ENCODE measurements around the gene PEF1. TPM values are rescaled to one million over a fixed set of nuclear protein-coding genes. Genes with fewer than 3 reads are reported as not detected.

The PEF1 gene
- total and polyA plus RNA-seq, 2 donors (not counting 3 experiments of a cell fraction or from before 2014, with no cell fraction given): 73.3 to 161 TPM

DNA sequence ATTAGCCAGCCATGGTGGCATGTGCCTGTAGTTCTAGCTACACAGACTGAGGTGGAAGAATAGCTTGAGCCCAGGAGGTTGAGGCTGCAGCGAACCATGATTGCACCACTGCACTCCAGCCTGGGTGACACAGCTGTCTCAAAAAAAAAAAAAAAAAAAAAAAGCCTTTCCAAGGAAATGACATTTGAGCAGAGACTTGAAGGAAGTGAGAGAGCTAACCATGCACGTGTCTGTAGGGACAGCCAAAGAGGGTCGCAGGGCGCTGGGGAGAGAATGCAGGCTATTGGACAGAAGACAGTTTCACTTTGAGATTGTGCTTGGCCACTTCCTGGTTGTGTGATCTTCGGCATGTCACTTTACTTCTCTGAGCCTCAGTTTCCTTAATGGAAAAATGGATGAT is 20.4 kb downstream of the PEF1 start:
- Histone ChIP-seq H3K27ac (ENCODE audit: insufficient read depth, low read depth, low read length) (no peak overlapping the region), H3K4me3 (replicated peaks in 1 of 3; ENCODE audit: insufficient read depth in 1 of 3, low read depth in 1 of 3, low read length in 3 of 3) (no peak overlapping the region), H3K27me3 (ENCODE audit: control insufficient read depth in 2 of 2, insufficient read depth in 2 of 2, low read length in 2 of 2) (no peaks in the 10 kb centered on the region), H3K9me1 (replicated peaks; ENCODE audit: control insufficient read depth, extremely low read depth, insufficient read depth, low read length) (no peaks in the 10 kb centered on the region), H3K4me2 (ENCODE audit: insufficient read depth, low read length) (no peak overlapping the region), H3K9me3 (replicated peaks; ENCODE audit: control insufficient read depth, insufficient read depth, low read length) (no peaks in the 10 kb centered on the region), H2AFZ (ENCODE audit: low read depth, low read length) (no peak overlapping the region), H4K20me1 (replicated peaks; ENCODE audit: control insufficient read depth, extremely low read depth, insufficient read depth, low read length) (no peaks in the 10 kb centered on the region), H3K9ac (replicated peaks; ENCODE audit: extremely low read depth, insufficient read depth, low read length) (no peak overlapping the region), H3K79me2 (ENCODE audit: control insufficient read depth, insufficient read depth, low read length) (no peaks in the 10 kb centered on the region), H3K36me3 (ENCODE audit: control insufficient read depth in 2 of 2, extremely low read depth in 1 of 2, insufficient read depth in 2 of 2, low read length in 2 of 2) (peaks cover 0 to 16% of the 10 kb centered on the region in 2 experiments), H3K4me1 (ENCODE audit: control insufficient read depth, extremely low read depth, insufficient read depth, low read length) (no peaks in the 10 kb centered on the region)
- dilution Hi-C loops (cut with MboI; ENCODE audit: extremely low pct_ligation_motif_present, low sequenced_read_pairs): no loop called here
- no peak for FAIRE-seq
- intact Hi-C loops (cut with micrococcal nuclease): no loop called here
- ChIA-PET CTCF (interaction anchor here (0.6 to 1.1 kb wide), 2 partner anchors 14 to 638 kb away, joined by 3 read pairs; no protein-coding TSS in a partner anchor), POLR2A (no interaction called here)
- TF ChIP-seq, protein P1, sequence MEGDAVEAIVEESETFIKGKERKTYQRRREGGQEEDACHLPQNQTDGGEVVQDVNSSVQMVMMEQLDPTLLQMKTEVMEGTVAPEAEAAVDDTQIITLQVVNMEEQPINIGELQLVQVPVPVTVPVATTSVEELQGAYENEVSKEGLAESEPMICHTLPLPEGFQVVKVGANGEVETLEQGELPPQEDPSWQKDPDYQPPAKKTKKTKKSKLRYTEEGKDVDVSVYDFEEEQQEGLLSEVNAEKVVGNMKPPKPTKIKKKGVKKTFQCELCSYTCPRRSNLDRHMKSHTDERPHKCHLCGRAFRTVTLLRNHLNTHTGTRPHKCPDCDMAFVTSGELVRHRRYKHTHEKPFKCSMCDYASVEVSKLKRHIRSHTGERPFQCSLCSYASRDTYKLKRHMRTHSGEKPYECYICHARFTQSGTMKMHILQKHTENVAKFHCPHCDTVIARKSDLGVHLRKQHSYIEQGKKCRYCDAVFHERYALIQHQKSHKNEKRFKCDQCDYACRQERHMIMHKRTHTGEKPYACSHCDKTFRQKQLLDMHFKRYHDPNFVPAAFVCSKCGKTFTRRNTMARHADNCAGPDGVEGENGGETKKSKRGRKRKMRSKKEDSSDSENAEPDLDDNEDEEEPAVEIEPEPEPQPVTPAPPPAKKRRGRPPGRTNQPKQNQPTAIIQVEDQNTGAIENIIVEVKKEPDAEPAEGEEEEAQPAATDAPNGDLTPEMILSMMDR (IDR thresholded peaks at IDR 0.05; ENCODE audit: extremely low read depth in 1 of 2, insufficient read depth in 1 of 2, low read depth in 1 of 2, low read length in 2 of 2): no peak
- TF ChIP-seq, protein P2, sequence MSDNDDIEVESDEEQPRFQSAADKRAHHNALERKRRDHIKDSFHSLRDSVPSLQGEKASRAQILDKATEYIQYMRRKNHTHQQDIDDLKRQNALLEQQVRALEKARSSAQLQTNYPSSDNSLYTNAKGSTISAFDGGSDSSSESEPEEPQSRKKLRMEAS (IDR thresholded peaks at IDR 0.05; ENCODE audit: insufficient read depth, insufficient read length): no peak
- TF ChIP-seq MYC (IDR thresholded peaks at IDR 0.05; ENCODE audit: low read depth, low read length) (no peak), POLR2A (IDR thresholded peaks at IDR 0.05; ENCODE audit: low read depth, low read length) (no peak), EZH2 (IDR thresholded peaks at IDR 0.05; ENCODE audit: borderline replicate concordance, low read depth, low read length, severe bottlenecking) (no peak), FOS (IDR thresholded peaks at IDR 0.05; ENCODE audit: borderline replicate concordance, insufficient read depth, low read length) (no peak), GATA2 (IDR thresholded peaks at IDR 0.05; ENCODE audit: insufficient read depth, insufficient read length, low read depth, low read length) (no peak), JUN (IDR thresholded peaks at IDR 0.05; ENCODE audit: borderline replicate concordance, insufficient read depth, insufficient read length, low read depth) (no peak), POLR2AphosphoS5 (IDR thresholded peaks at IDR 0.05; ENCODE audit: insufficient read depth, low read depth, low read length) (no peak)
- BruUV-seq (replicated peaks): no TSS peak
- no peak for DNase-seq (ENCODE audit: low read depth, low spot score)
